Fibroblast of lung (primary cell): ENCODE measurements around the gene ESR2.

Source experiments
- EZH2 ChIP-seq: IDR thresholded peaks from 2 replicates; pipeline ENCODE4 v1.5.1; 2012; ENCODE audit warnings: low read length, control low read depth, mild to moderate bottlenecking; ENCODE audit errors: missing control alignments
- TF ChIP-seq, protein P1 (sequence below), 2 donors: IDR thresholded peaks in 1 of 2; conservative IDR thresholded peaks in 1 of 2; 1 replicate in 1 of 2; 2 replicates in 1 of 2; pipeline ENCODE4 v1.5.1; 2011 to 2012; ENCODE audit warnings: low read length in 2 of 2, control low read depth in 1 of 2, inconsistent platforms in 1 of 2, low read depth in 1 of 2, mild to moderate bottlenecking in 1 of 2

DNA sequence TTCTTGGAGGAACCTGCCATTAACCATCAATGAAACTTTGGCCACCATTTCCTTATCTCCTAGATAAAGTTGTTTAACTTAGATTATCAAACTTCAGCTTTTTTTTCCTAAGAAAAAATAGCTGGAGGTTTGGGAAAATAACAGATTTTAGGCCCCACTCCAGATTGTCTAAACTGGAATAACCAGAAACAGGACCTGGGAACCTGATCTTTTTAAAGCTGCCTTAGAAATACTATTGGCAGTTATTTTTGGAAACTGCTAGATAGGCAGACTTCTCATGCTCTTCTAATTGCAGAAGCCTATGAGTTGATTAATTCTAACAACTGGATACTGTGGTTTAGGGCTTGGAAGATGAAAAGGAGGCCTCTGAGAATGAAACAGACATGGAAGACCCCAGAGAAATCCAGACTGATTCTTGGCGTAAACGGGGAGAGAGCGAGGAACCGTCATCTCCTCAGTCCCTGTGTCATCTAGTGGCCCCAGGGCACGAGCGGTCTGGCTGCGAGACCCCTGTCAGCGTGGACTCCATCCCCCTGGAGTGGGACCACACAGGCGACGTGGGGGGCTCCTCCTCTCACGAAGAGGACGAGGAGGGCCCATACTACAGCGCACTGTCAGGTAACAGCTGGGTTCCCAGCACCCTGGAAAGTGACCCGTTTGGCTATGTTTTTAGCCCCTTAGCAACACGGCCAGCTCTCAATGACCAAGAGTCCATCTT is 80.2 kb downstream of the ESR2 start:
- TF ChIP-seq, protein P1, sequence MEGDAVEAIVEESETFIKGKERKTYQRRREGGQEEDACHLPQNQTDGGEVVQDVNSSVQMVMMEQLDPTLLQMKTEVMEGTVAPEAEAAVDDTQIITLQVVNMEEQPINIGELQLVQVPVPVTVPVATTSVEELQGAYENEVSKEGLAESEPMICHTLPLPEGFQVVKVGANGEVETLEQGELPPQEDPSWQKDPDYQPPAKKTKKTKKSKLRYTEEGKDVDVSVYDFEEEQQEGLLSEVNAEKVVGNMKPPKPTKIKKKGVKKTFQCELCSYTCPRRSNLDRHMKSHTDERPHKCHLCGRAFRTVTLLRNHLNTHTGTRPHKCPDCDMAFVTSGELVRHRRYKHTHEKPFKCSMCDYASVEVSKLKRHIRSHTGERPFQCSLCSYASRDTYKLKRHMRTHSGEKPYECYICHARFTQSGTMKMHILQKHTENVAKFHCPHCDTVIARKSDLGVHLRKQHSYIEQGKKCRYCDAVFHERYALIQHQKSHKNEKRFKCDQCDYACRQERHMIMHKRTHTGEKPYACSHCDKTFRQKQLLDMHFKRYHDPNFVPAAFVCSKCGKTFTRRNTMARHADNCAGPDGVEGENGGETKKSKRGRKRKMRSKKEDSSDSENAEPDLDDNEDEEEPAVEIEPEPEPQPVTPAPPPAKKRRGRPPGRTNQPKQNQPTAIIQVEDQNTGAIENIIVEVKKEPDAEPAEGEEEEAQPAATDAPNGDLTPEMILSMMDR (conservative IDR thresholded peaks at IDR 0.05 in 1 of 2, IDR thresholded peaks at IDR 0.05 in 1 of 2; ENCODE audit: low read depth in 1 of 2, low read length in 2 of 2): no peak
- no peak for TF ChIP-seq EZH2
